SK-N-SH (cell line): ENCODE data around the gene CACNA1H. TPM values are rescaled to one million over a fixed set of nuclear protein-coding genes. Genes with fewer than 3 reads are reported as not detected.

ENCODE experiments used
- CTCF ChIA-PET: fragments of 300-600, 350-600 bp; formaldehyde crosslinking; extraction: SDS; loops from one replicate; lab custom pipeline; 2021; lab: Yijun Ruan, JAX
- POLR2A ChIA-PET: fragments of 350-600 bp; sonication (Branson Sonifier 250); formaldehyde crosslinking; extraction: SDS; loops from one replicate; lab custom pipeline; 2020; ENCODE audit warnings: antibody characterized with exemption, inconsistent platforms; lab: Yijun Ruan, JAX
- DNase-seq: peaks from one replicate; pipeline ENCODE4 v3.0.0; 2012
- H2AFZ ChIP-seq: fragments of 200-600 bp; sonication (generic); 2 replicates; pipeline ENCODE4 v1.8.1; 2016; ENCODE audit warnings: antibody characterized with exemption, mild to moderate bottlenecking, low read depth
- H3F3A ChIP-seq: fragments of 200-600 bp; sonication (generic); replicated peaks from 2 replicates; pipeline ENCODE3; 2016; ENCODE audit warnings: antibody characterized with exemption, mild to moderate bottlenecking; ENCODE audit not compliant: insufficient read depth
- H3K27ac ChIP-seq, 2 experiments: fragments of 200-500 bp in 1 of 2; fragments of 200-600 bp in 1 of 2; sonication (Bioruptor generic) in 1 of 2; sonication (generic), shearing (Covaris generic) in 1 of 2; 2 replicates each; pipeline versions ENCODE4 v1.5.1 to v1.6.1; 2014 to 2016; ENCODE audit warnings: low read depth in 2 of 2, inconsistent platforms in 1 of 2, low read length in 1 of 2, mild to moderate bottlenecking in 1 of 2, mixed read lengths in 1 of 2
- H3K27me3 ChIP-seq: fragments of 200-600 bp; sonication (generic), shearing (Covaris generic); 2 replicates; pipeline ENCODE4 v1.6.1; 2016; ENCODE audit warnings: mixed run types; ENCODE audit not compliant: insufficient read depth
- H3K36me3 ChIP-seq, 2 experiments: fragments of 200-500 bp in 1 of 2; fragments of 200-600 bp in 1 of 2; sonication (Bioruptor generic) in 1 of 2; sonication (generic) in 1 of 2; replicated peaks in 1 of 2; 2 replicates each; pipeline versions ENCODE3 to v1.5.1; 2014 to 2016; ENCODE audit warnings: low read length in 1 of 2, mild to moderate bottlenecking in 1 of 2; ENCODE audit not compliant: insufficient read depth in 2 of 2, control insufficient read depth in 1 of 2
- H3K4me1 ChIP-seq, 2 experiments: fragments of 200-500 bp in 1 of 2; fragments of 200-600 bp in 1 of 2; sonication (Bioruptor generic) in 1 of 2; sonication (generic), shearing (Covaris generic) in 1 of 2; 2 replicates each; pipeline versions ENCODE4 v1.5.1 to v1.6.1; 2014 to 2016; ENCODE audit warnings: low read depth in 1 of 2, low read length in 1 of 2, mixed run types in 1 of 2; ENCODE audit not compliant: insufficient read depth in 2 of 2, control insufficient read depth in 1 of 2
- H3K4me2 ChIP-seq: fragments of 200-600 bp; sonication (generic), shearing (Covaris generic); 2 replicates; pipeline ENCODE4 v1.6.1; 2017; ENCODE audit warnings: mixed run types
- H3K4me3 ChIP-seq, 2 experiments: fragments of 200-500 bp in 1 of 2; fragments of 200-600 bp in 1 of 2; sonication (Bioruptor generic) in 1 of 2; sonication (generic), shearing (Covaris generic) in 1 of 2; 2 replicates each; pipeline versions ENCODE4 v1.5.1 to v1.8.1; 2014 to 2016; ENCODE audit warnings: low read depth in 2 of 2, inconsistent platforms in 1 of 2, low read length in 1 of 2, mild to moderate bottlenecking in 1 of 2, mixed read lengths in 1 of 2, moderate library complexity in 1 of 2
- H3K79me2 ChIP-seq: fragments of 200-600 bp; sonication (generic); 2 replicates; pipeline ENCODE4 v1.8.1; 2017; ENCODE audit warnings: mild to moderate bottlenecking; ENCODE audit not compliant: insufficient read depth
- H3K9ac ChIP-seq: fragments of 200-600 bp; sonication (generic); 2 replicates; pipeline ENCODE4 v1.6.1; 2017; ENCODE audit warnings: mixed run types
- H3K9me2 ChIP-seq: fragments of 200-600 bp; sonication (generic); 2 replicates; pipeline ENCODE4 v1.6.1; 2017; ENCODE audit warnings: mixed run types
- H3K9me3 ChIP-seq: fragments of 200-600 bp; sonication (generic); 2 replicates; pipeline ENCODE4 v1.6.1; 2017; ENCODE audit warnings: mixed run types, mild to moderate bottlenecking, moderate library complexity
- H4K20me1 ChIP-seq: fragments of 200-600 bp; sonication (generic); 2 replicates; pipeline ENCODE4 v1.6.1; 2017; ENCODE audit warnings: mild to moderate bottlenecking, mixed run types; ENCODE audit not compliant: insufficient read depth
- CHD2 ChIP-seq: fragments of 150-350 bp; IDR thresholded peaks from 2 replicates; pipeline ENCODE4 v1.6.1; 2018; ENCODE audit warnings: low read length; ENCODE audit not compliant: partially characterized antibody
- ELF1 ChIP-seq: IDR thresholded peaks from 2 replicates; pipeline ENCODE4 v1.4.0; 2012
- EP300 ChIP-seq, 2 experiments: IDR thresholded peaks; 2 replicates each; pipeline versions ENCODE4 v1.4.0 to v1.6.1; 2012; ENCODE audit warnings: borderline replicate concordance in 1 of 2, low read depth in 1 of 2, low read length in 1 of 2
- FOSL2 ChIP-seq: IDR thresholded peaks from 2 replicates; pipeline ENCODE4 v1.4.0; 2012; ENCODE audit warnings: low read depth, mild to moderate bottlenecking, moderate library complexity, borderline replicate concordance
- MEF2A ChIP-seq: IDR thresholded peaks from 2 replicates; pipeline ENCODE4 v1.4.0; 2012; ENCODE audit warnings: low read depth, borderline replicate concordance
- MXI1 ChIP-seq: IDR thresholded peaks from 2 replicates; pipeline ENCODE4 v1.6.1; 2012; ENCODE audit warnings: mild to moderate bottlenecking, low read depth, low read length, improper control_type of control experiment
- NFIC ChIP-seq: IDR thresholded peaks from 2 replicates; pipeline ENCODE4 v1.4.0; 2012; ENCODE audit warnings: borderline replicate concordance
- PBX3 ChIP-seq: IDR thresholded peaks from 2 replicates; pipeline ENCODE4; 2012
- POLR2AphosphoS5 ChIP-seq: IDR thresholded peaks from 2 replicates; pipeline ENCODE4 v1.6.1; 2012; ENCODE audit warnings: low read depth, low read length
- RAD21 ChIP-seq: IDR thresholded peaks from 2 replicates; pipeline ENCODE4 v1.6.1; 2012; ENCODE audit warnings: mild to moderate bottlenecking, low read length
- SMC3 ChIP-seq: IDR thresholded peaks from 2 replicates; pipeline ENCODE4 v1.6.1; 2012; ENCODE audit warnings: low read depth, low read length, improper control_type of control experiment
- TAF1 ChIP-seq: IDR thresholded peaks from 2 replicates; pipeline ENCODE4 v1.6.1; 2012; ENCODE audit warnings: low read depth, mild to moderate bottlenecking, low read length, moderate library complexity, borderline replicate concordance
- TEAD4 ChIP-seq: IDR thresholded peaks from 2 replicates; pipeline ENCODE4 v1.4.0; 2012; ENCODE audit warnings: mild to moderate bottlenecking, borderline replicate concordance; ENCODE audit not compliant: insufficient read depth
- YY1 ChIP-seq: IDR thresholded peaks from 2 replicates; pipeline ENCODE4 v1.4.0; 2012; ENCODE audit warnings: low read depth, mild to moderate bottlenecking
- WGBS: methylation state at CpG from one replicate; pipeline ENCODE4 v1.1.6; 2017; ENCODE audit warnings: low lambda C conversion rate; 5-methylcytosine and 5-hydroxymethylcytosine counted together
- polyA plus RNA-seq, 3 experiments: library from polyadenylated mRNA; depleted of rRNA; stranded (reverse); fragments of >200 nt; gene quantifications; 2 replicates each; pipeline ENCODE4 v1.2.3, GENCODE V29; 2012
- TF ChIP-seq, protein P1 (sequence below): fragments of 150-350 bp; IDR thresholded peaks from 2 replicates; pipeline ENCODE4 v1.6.1; 2017; ENCODE audit warnings: antibody characterized with exemption, low read length, low read depth, borderline replicate concordance
- TF ChIP-seq, protein P2 (sequence below): fragments of 150-350 bp; IDR thresholded peaks from 2 replicates; pipeline ENCODE4 v1.6.1; 2016; ENCODE audit warnings: mild to moderate bottlenecking, low read depth, low read length
- TF ChIP-seq, protein P3 (sequence below): IDR thresholded peaks from 2 replicates; pipeline ENCODE4 v1.4.0; 2012; ENCODE audit warnings: low read depth

The CACNA1H gene
- polyA plus RNA-seq, 1 of the 3 experiments (the other 2 are of a cell fraction): not detected

GRCh38 chr16:1171854-1172428, 19.0 kb downstream of the CACNA1H start:
- Histone ChIP-seq H3K9me2 (no peaks in the 10 kb centered on the region), H3K36me3 (no peaks in the 10 kb centered on the region), H3K27ac (no peak overlapping the region), H3F3A (no peaks in the 10 kb centered on the region), H3K4me3 (no peak overlapping the region), H3K9ac (no peak overlapping the region), H4K20me1 (0 out of 2 replicates have a peak, but pooled peaks cover 3% of the 10 kb centered on the region), H3K27me3 (peaks cover 83% of the 10 kb centered on the region), H3K9me3 (no peaks in the 10 kb centered on the region), H3K4me2 (no peak overlapping the region)
- DNase-seq: no peak
- TF ChIP-seq MXI1 (no peak), EP300 (IDR thresholded peaks at IDR 0.05; ENCODE audit: borderline replicate concordance in 1 of 2, low read depth in 1 of 2, low read length in 1 of 2) (no peak), NFIC (no peak), RAD21 (no peak), PBX3 (no peak), POLR2AphosphoS5 (no peak), CHD2 (no peak), ELF1 (no peak), TAF1 (no peak), SMC3 (no peak), TEAD4 (no peak), FOSL2 (no peak), MEF2A (no peak), YY1 (no peak)
- TF ChIP-seq, protein P1, sequence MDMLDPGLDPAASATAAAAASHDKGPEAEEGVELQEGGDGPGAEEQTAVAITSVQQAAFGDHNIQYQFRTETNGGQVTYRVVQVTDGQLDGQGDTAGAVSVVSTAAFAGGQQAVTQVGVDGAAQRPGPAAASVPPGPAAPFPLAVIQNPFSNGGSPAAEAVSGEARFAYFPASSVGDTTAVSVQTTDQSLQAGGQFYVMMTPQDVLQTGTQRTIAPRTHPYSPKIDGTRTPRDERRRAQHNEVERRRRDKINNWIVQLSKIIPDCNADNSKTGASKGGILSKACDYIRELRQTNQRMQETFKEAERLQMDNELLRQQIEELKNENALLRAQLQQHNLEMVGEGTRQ: no peak
- TF ChIP-seq, protein P2, sequence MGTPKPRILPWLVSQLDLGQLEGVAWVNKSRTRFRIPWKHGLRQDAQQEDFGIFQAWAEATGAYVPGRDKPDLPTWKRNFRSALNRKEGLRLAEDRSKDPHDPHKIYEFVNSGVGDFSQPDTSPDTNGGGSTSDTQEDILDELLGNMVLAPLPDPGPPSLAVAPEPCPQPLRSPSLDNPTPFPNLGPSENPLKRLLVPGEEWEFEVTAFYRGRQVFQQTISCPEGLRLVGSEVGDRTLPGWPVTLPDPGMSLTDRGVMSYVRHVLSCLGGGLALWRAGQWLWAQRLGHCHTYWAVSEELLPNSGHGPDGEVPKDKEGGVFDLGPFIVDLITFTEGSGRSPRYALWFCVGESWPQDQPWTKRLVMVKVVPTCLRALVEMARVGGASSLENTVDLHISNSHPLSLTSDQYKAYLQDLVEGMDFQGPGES: no peak
- TF ChIP-seq, protein P3, sequence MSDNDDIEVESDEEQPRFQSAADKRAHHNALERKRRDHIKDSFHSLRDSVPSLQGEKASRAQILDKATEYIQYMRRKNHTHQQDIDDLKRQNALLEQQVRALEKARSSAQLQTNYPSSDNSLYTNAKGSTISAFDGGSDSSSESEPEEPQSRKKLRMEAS: no peak
- TF ChIP-seq, all 33 proteins: peak for 0
- 56% methylated on average over 14 of the region's 36 CpGs for WGBS
- H2AFZ ChIP-seq: no peak overlapping the region
- CTCF ChIA-PET: interaction anchor here (1.7 to 1.8 kb wide), 2 partner anchors 9 to 66 kb away, joined by 3 to 7 read pairs; no protein-coding TSS in a partner anchor
- H3K4me1 ChIP-seq: no peaks in the 10 kb centered on the region
- POLR2A ChIA-PET: no interaction called here
- no peaks in the 10 kb centered on the region for H3K79me2 ChIP-seq
